Cardiac fibroblast (primary cell): ENCODE data around the gene COL10A1.

Experiments
- DNase-seq, 2 donors: peaks; one replicate each; pipeline versions ENCODE4 v3.0.0 to v3.0.0-alpha.2; 2010; ENCODE audit warnings: low read depth in 2 of 2
- H3K4me3 ChIP-seq, 2 donors: replicated peaks in 1 of 2; 1 replicate in 1 of 2; 2 replicates in 1 of 2; pipeline ENCODE4 v1.5.1; 2011; ENCODE audit warnings: low read depth in 2 of 2, low read length in 2 of 2, mild to moderate bottlenecking in 2 of 2, moderate library complexity in 1 of 2
- CTCF ChIP-seq: IDR thresholded peaks from one replicate; pipeline ENCODE4 v1.5.1; 2011; ENCODE audit warnings: low read depth, mild to moderate bottlenecking, low read length, inconsistent platforms

The COL10A1 gene

GRCh38 chr6:116078522-116078921 lies 47.4 kb downstream of the COL10A1 start:
- no peak for TF ChIP-seq CTCF
- DNase-seq: no peak
- H3K4me3 ChIP-seq: no peak overlapping the region

GRCh38 chr6:116074732-116075390 lies 51.1 kb downstream of the COL10A1 start:
- H3K4me3 ChIP-seq: no peak overlapping the region
- no peak for DNase-seq
- no peak for TF ChIP-seq CTCF

GRCh38 chr6:116073765-116074440 lies 52.0 kb downstream of the COL10A1 start:
- no peak for TF ChIP-seq CTCF
- DNase-seq: peak in 1 of 2 donors; percentile 65
- no peak overlapping the region for H3K4me3 ChIP-seq

- TF ChIP-seq CTCF: no peak
- DNase-seq: peak in 1 of 2 donors; percentile 4
Measured at GRCh38 chr6:116072368-116072767, 53.6 kb downstream of the COL10A1 start.

GRCh38 chr6:116070616-116071389 lies 55.1 kb downstream of the COL10A1 start:
- H3K4me3 ChIP-seq: no peak overlapping the region
- no peak for TF ChIP-seq CTCF
- DNase-seq: peak in 1 of 2 donors; percentile 25

More at GRCh38 chr6:116072368-116072767, 53.6 kb downstream of the COL10A1 start:
- H3K4me3 ChIP-seq: no peak overlapping the region

GRCh38 chr6:116070101-116070500 lies 55.8 kb downstream of the COL10A1 start:
- no peak for DNase-seq
- TF ChIP-seq CTCF: no peak
- no peak overlapping the region for H3K4me3 ChIP-seq
